Suppressor macrophage treated with lipopolysaccharide for 4 hours (primary cell): Measurements from ENCODE around the gene RB1.
"Not testable (repeated sequence)": the region's sequence is repeated elsewhere in the genome, so short reads cannot be mapped to it uniquely, and the experiment has no call there.

Experiments used
- DNase-seq: peaks from one replicate; pipeline ENCODE4 v3.0.0-alpha.2; 2020

The RB1 gene

GRCh38 chr13:48411841-48412531, 108.4 kb downstream of the RB1 start:
- DNase-seq = no peak

- DNase-seq = peak; percentile 74
Observed at GRCh38 chr13:48412881-48413351, 109.4 kb downstream of the RB1 start, which contains the start of gene LPAR6. LPAR6 (minus strand) TSS chr13:48413113; CDS start chr13:48412423, 690 bp downstream.

- no peak for DNase-seq
Observed at GRCh38 chr13:48414501-48414900, 111.0 kb downstream of the RB1 start.

GRCh38 chr13:48415516-48415915, 112.0 kb downstream of the RB1 start:
- DNase-seq = no peak

- not testable (repeated sequence) for DNase-seq
Observed at GRCh38 chr13:48422003-48422402, 118.5 kb downstream of the RB1 start.

GRCh38 chr13:48424212-48424611, 120.7 kb downstream of the RB1 start:
- DNase-seq = no peak

GRCh38 chr13:48426052-48426451, 122.5 kb downstream of the RB1 start:
- DNase-seq = no peak

- DNase-seq = not testable (repeated sequence)
Observed at GRCh38 chr13:48426755-48427298, 123.3 kb downstream of the RB1 start.

- DNase-seq = no peak
Observed at GRCh38 chr13:48429036-48429435, 125.5 kb downstream of the RB1 start.

GRCh38 chr13:48429886-48430285, 126.3 kb downstream of the RB1 start:
- no peak for DNase-seq

GRCh38 chr13:48431431-48431830, 127.9 kb downstream of the RB1 start:
- DNase-seq = no peak

GRCh38 chr13:48431987-48432615, 128.6 kb downstream of the RB1 start:
- DNase-seq = no peak

GRCh38 chr13:48434200-48434599, 130.6 kb downstream of the RB1 start:
- DNase-seq = no peak

GRCh38 chr13:48436661-48437288, 133.2 kb downstream of the RB1 start:
- DNase-seq = no peak

- peak; percentile 35 for DNase-seq
Observed at GRCh38 chr13:48437371-48437770, 133.8 kb downstream of the RB1 start.

GRCh38 chr13:48443442-48444208, 140.1 kb downstream of the RB1 start:
- DNase-seq = peak; percentile 19

- peak; percentile 60 for DNase-seq
Observed at GRCh38 chr13:48446464-48446863, 142.9 kb downstream of the RB1 start.

GRCh38 chr13:48448285-48448958, 144.9 kb downstream of the RB1 start:
- peak; percentile 50 for DNase-seq

- peak; percentile 80 for DNase-seq
Observed at GRCh38 chr13:48448959-48449614, 145.5 kb downstream of the RB1 start.

- DNase-seq = no peak
Observed at GRCh38 chr13:48449656-48450055, 146.1 kb downstream of the RB1 start.

GRCh38 chr13:48451196-48451595, 147.6 kb downstream of the RB1 start:
- DNase-seq = not testable (repeated sequence)

GRCh38 chr13:48456546-48456945, 153.0 kb downstream of the RB1 start:
- DNase-seq = no peak
